Measurements from ENCODE around the gene DMRTB1. TPM values are rescaled to one million over a fixed set of nuclear protein-coding genes. Genes with fewer than 3 reads are reported as not detected.

Gene DMRTB1
- total and polyA plus RNA-seq, 2 of the 4 experiments (the other 2 are of a cell fraction) = not detected

- Histone ChIP-seq H3K27ac (ENCODE audit: insufficient read depth, low read length) (no peak overlapping the region), H3K9me3 (ENCODE audit: control insufficient read depth, insufficient read depth, low read length) (no peaks in the 10 kb centered on the region), H3K4me3 (ENCODE audit: insufficient read depth, low read depth, low read length) (no peak overlapping the region), H2AK9ac (replicated peaks; ENCODE audit: low read depth, low read length, poor library complexity) (no peak overlapping the region), H3K9ac (ENCODE audit: low read depth, low read length) (no peak overlapping the region), H4K8ac (ENCODE audit: low read depth in 2 of 2, low read length in 2 of 2) (no peak overlapping the region), H3K79me1 (ENCODE audit: low read depth in 1 of 2, low read length in 2 of 2) (no peaks in the 10 kb centered on the region), H3K4me2 (ENCODE audit: low read depth, low read length) (no peak overlapping the region), H4K5ac (ENCODE audit: low read depth, low read length) (no peak overlapping the region), H2AFZ (replicated peaks; ENCODE audit: low read length, poor library complexity) (no peak overlapping the region), H3K27me3 (ENCODE audit: control insufficient read depth, insufficient read depth, low read length) (no peaks in the 10 kb centered on the region), H3K56ac (ENCODE audit: extremely low read depth, insufficient read depth, low read length) (no peak overlapping the region), H3K9me1 (ENCODE audit: insufficient read depth, low read length) (peaks cover 7% of the 10 kb centered on the region), H3K4ac (ENCODE audit: low read depth, low read length) (no peak overlapping the region), H3K23ac (ENCODE audit: low read depth, low read length) (no peak overlapping the region), H2BK120ac (ENCODE audit: low read depth, low read length) (no peak overlapping the region), H2BK15ac (ENCODE audit: low read depth, low read length) (no peak overlapping the region), H2AK5ac (ENCODE audit: low read depth, low read length) (no peak overlapping the region), H4K20me1 (ENCODE audit: insufficient read depth, low read length) (no peaks in the 10 kb centered on the region), H3K4me1 (ENCODE audit: control insufficient read depth, insufficient read depth, low read length) (peaks cover 8% of the 10 kb centered on the region), H3K18ac (ENCODE audit: low read depth, low read length) (no peak overlapping the region), H3K36me3 (ENCODE audit: control insufficient read depth, insufficient read depth, low read length) (peaks cover 4% of the 10 kb centered on the region; the same call in 1 of the 2 replicates), H3K14ac (replicated peaks; ENCODE audit: low read depth, low read length) (no peak overlapping the region), H2BK20ac (ENCODE audit: low read depth, low read length) (no peak overlapping the region), H4K91ac (ENCODE audit: insufficient read depth, low read depth, low read length) (no peak overlapping the region), H2BK5ac (ENCODE audit: low read depth, low read length, poor library complexity, severe bottlenecking) (no peak overlapping the region)
- ChIA-PET CTCF (no interaction called here), POLR2A (ENCODE audit: unreplicated experiment) (no interaction called here)
- in situ Hi-C loops (cut with MboI; ENCODE audit: low sequenced_read_pairs) = no loop called here
- BruUV-seq (replicated peaks) = no TSS peak
- 96% methylated on average over 4 of the region's 7 CpGs; no CpG with 5 or more reads in 1 of the 2 experiments for WGBS, 2 experiments (ENCODE audit: extremely low coverage in 2 of 2, insufficient read length in 1 of 2)
- DNase-seq (no peak), ATAC-seq (ENCODE audit: low read depth) (no peak)
- intact Hi-C loops (cut with micrococcal nuclease) = no loop called here
- dilution Hi-C loops (cut with HindIII; ENCODE audit: low sequenced_read_pairs, unreplicated experiment) = no loop called here
- TF ChIP-seq RCOR1 (IDR thresholded peaks at IDR 0.05; ENCODE audit: insufficient replicate concordance, low read length) (no peak), CTCF (conservative IDR thresholded peaks at IDR 0.05; ENCODE audit: low read depth, low read length) (no peak), POLR2A (IDR thresholded peaks at IDR 0.05; ENCODE audit: low read depth, low read length) (no peak), MAZ (IDR thresholded peaks at IDR 0.05; ENCODE audit: borderline replicate concordance, low read depth, low read length) (no peak), CHD1 (IDR thresholded peaks at IDR 0.05; ENCODE audit: low read depth, low read length) (no peak), NFE2L2 (IDR thresholded peaks at IDR 0.05; ENCODE audit: low read depth, low read length) (no peak), ELK1 (IDR thresholded peaks at IDR 0.05; ENCODE audit: borderline replicate concordance, low read depth, low read length) (no peak), RFX5 (IDR thresholded peaks at IDR 0.05; ENCODE audit: low read depth, low read length) (no peak), USF2 (IDR thresholded peaks at IDR 0.05; ENCODE audit: low read depth, low read length) (no peak), SMC3 (IDR thresholded peaks at IDR 0.05; ENCODE audit: low read depth, low read length) (no peak), MXI1 (IDR thresholded peaks at IDR 0.05; ENCODE audit: borderline replicate concordance, low read depth, low read length) (no peak), CEBPB (IDR thresholded peaks at IDR 0.05; ENCODE audit: low read depth, low read length) (no peak), MAFK (IDR thresholded peaks at IDR 0.05; ENCODE audit: low read depth, low read length) (no peak), FOS (IDR thresholded peaks at IDR 0.05; ENCODE audit: low read depth, low read length) (no peak), BHLHE40 (IDR thresholded peaks at IDR 0.05; ENCODE audit: low read depth, low read length) (no peak), RAD21 (IDR thresholded peaks at IDR 0.05; ENCODE audit: low read length) (no peak)
Observed at GRCh38 chr1:53516181-53516580, 57.0 kb downstream of the DMRTB1 start.
